HG02973 (cell line): ENCODE measurements around the gene RABL3.
"Not testable (repeated sequence)": the region's sequence is repeated elsewhere in the genome, so short reads cannot be mapped to it uniquely, and the experiment has no call there.

Experiments used
- ATAC-seq: cut with Tn5 transposase; IDR thresholded peaks from one replicate; pipeline ENCODE4 v1.9.1; 2021; ENCODE audit warnings: moderate library complexity; ENCODE audit not compliant: unreplicated experiment

RABL3 gene

GRCh38 chr3:120684896-120685295, 57.4 kb downstream of the RABL3 start:
- ATAC-seq = no peak

- no peak for ATAC-seq
These were observed 58.5 kb downstream of the RABL3 start for GRCh38 chr3:120683671-120684301.

GRCh38 chr3:120683213-120683612, 59.1 kb downstream of the RABL3 start:
- no peak for ATAC-seq

GRCh38 chr3:120682095-120682681, 60.1 kb downstream of the RABL3 start, which contains the start of gene HGD:
Gene HGD, minus strand, starts transcription at chr3:120682239. Its CDS starts 128 bp downstream, at chr3:120682111.
- ATAC-seq = no peak

- no peak for ATAC-seq
These were observed 60.7 kb downstream of the RABL3 start for GRCh38 chr3:120681506-120682038.

- ATAC-seq = no peak
These were observed 61.3 kb downstream of the RABL3 start for GRCh38 chr3:120681018-120681417.

GRCh38 chr3:120680193-120680894, 62.0 kb downstream of the RABL3 start:
- ATAC-seq = no peak

GRCh38 chr3:120678984-120679383, 63.3 kb downstream of the RABL3 start:
- peak; percentile 50 for ATAC-seq

GRCh38 chr3:120678331-120678947, 63.9 kb downstream of the RABL3 start:
- ATAC-seq = peak; percentile 85

- not testable (repeated sequence) for ATAC-seq
These were observed 65.1 kb downstream of the RABL3 start for GRCh38 chr3:120677193-120677592.

GRCh38 chr3:120673116-120673515, 69.2 kb downstream of the RABL3 start:
- ATAC-seq = no peak

GRCh38 chr3:120670576-120670975, 71.7 kb downstream of the RABL3 start:
- ATAC-seq = no peak

GRCh38 chr3:120664926-120665325, 77.4 kb downstream of the RABL3 start:
- ATAC-seq = no peak

- no peak for ATAC-seq
These were observed 80.4 kb downstream of the RABL3 start for GRCh38 chr3:120661945-120662344.

GRCh38 chr3:120661106-120661905, 81.0 kb downstream of the RABL3 start:
- ATAC-seq = no peak

GRCh38 chr3:120659834-120660233, 82.5 kb downstream of the RABL3 start:
- ATAC-seq = no peak

GRCh38 chr3:120659285-120659684, 83.0 kb downstream of the RABL3 start:
- no peak for ATAC-seq

GRCh38 chr3:120652896-120653545, 89.3 kb downstream of the RABL3 start:
- no peak for ATAC-seq

- no peak for ATAC-seq
These were observed 90.0 kb downstream of the RABL3 start for GRCh38 chr3:120652281-120652680.

- ATAC-seq = no peak
These were observed 92.0 kb downstream of the RABL3 start for GRCh38 chr3:120650311-120650710.
